Cerebellar cortex (tissue), 1 donor: ENCODE results near the gene SCCPDH.
"Not testable (repeated sequence)": the region's sequence is repeated elsewhere in the genome, so short reads cannot be mapped to it uniquely, and the experiment has no call there.

Experiments
- DNase-seq: peaks from one replicate; pipeline ENCODE4 v3.0.0-alpha.2; 2015; ENCODE audit warnings: low spot score

The SCCPDH gene, protein sequence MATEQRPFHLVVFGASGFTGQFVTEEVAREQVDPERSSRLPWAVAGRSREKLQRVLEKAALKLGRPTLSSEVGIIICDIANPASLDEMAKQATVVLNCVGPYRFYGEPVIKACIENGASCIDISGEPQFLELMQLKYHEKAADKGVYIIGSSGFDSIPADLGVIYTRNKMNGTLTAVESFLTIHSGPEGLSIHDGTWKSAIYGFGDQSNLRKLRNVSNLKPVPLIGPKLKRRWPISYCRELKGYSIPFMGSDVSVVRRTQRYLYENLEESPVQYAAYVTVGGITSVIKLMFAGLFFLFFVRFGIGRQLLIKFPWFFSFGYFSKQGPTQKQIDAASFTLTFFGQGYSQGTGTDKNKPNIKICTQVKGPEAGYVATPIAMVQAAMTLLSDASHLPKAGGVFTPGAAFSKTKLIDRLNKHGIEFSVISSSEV

DNA sequence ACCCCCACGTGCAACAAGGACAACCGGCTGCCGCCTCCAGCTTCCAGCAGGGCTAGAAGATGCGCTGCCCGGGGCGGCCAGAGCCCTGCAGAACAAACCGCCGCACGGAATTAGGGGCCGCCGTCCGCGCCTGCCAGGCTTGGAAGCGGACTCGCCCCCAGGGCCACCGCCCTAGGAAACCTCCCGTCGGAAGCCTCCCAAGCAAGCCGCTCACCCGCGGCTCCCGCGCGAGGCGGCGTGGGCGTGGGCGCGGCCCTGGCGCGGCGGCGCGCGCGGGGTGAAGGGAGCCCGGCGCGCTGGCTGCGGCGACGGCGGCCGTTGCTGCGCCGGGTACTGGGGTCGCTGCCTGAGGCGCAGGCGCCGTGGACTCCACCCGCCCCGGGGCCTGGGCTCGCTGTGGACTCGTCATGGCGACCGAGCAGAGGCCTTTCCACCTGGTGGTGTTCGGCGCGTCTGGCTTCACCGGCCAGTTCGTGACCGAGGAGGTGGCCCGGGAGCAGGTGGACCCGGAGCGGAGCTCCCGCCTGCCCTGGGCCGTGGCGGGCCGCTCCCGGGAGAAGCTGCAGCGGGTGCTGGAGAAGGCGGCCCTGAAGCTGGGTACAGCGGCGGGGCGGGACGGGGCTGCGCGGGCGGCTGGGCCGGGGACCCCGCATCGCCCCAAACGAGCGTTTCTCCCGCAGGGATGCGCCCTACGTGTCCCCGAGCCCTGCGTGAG lies at the start of gene SCCPDH:
TSS of gene SCCPDH (plus strand) at position 394 of the 715 bp plus-strand sequence. CDS start at position 408, 14 bp downstream.
- peak; percentile 63 for DNase-seq

DNA sequence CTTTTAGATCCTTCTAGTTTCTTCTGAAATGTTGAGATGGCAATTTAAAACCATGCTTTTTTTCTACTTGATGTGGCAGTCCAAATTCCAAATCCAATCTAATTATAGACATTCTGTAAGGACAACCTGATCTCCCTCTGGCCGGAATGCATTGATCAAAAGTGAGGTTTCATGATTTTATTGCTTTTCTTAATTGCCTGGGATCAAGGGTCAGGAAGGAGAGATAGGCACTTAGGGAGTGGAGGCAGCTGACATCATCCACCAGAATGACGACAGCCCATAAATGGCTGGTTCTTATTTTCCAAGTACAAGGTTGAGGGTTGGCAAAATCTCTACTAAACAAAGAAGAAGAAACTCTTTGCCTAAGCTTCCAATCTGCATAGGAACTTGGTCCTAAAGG lies 46.4 kb upstream of the SCCPDH start:
- no peak for DNase-seq

DNA sequence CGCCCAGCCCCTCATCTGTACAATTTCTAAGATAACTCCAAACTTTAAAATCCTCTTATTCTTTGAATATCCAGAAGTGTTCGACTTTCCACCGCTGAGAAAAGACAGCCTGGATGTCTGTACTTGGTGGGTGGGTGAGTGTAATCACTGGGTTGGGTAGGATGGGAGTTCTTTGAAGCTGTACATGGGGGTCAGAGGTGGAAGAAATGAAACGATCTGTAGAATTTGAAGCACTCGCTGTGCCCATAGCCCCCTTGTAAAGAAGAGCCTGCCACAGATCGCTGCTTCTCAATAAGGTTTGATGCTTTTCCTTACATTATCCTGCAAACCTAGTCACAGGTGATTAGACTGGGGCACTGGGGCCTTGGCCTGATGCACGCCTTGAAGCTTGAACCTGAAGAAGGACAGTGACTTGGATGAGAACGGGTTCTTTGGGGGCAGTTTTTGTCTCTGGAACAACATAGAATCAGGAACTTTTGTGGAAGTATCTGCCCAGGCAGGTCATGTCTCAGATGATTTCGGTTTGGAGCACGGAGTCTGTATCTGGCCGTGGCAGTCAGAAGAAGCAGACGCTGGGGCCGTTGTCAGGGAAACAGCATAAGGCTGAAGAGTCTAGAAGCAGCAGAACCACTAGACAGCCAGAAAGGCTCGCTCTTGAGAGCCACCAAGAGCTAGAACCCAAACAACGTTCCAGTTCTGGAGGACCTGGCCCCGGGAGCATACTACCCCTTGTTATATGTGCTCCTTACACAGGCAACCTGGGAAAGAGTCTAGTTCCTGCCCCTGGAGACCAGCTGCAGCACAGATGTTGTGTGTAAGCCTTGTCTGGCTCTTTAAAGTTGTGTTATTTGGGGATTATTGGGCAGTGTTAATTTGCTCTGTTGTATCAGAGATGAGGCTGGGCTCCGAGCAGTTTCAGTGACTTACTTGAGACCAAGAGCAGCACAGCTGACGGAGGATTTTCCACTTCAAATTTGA lies 45.1 kb upstream of the SCCPDH start:
- DNase-seq = peak; percentile 78

DNA sequence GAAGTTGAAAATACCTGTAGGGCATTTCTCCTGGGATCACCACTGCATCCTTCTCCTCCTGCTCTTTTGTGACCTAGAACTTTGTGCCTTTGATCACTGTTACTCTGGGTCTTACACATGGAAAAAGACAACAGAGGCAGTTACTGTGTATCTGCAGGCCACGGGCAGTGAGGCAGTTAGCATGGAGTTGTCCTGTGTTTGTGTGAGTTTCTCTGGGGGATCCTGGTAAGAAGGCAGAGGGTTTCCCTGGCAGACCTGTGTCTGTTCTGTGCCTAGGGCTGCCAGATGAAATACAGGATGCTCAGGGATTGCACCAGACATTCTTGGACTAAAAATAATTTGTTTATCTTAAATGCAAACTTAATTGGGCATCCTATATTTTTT lies 44.4 kb upstream of the SCCPDH start:
- peak; percentile 14 for DNase-seq

DNA sequence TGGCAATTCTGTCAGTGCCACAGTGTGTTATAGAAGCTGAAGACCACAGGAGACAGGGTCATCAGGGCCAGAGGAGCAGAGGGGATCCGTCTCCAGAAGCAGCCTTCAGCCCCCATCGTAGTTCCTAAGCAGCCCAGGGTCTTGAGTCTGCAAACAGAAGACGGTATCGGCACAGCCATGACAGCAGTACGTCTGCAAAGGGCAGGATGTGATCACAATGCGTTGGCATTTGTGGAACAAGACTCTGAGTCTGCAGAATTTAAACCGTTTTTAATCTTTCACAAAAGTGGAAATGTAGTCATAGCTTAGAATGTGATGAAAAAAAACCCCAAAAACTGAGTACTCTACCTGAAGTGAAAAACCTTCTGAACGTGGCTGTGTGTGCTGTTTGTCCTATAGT lies 44.0 kb upstream of the SCCPDH start:
- DNase-seq = no peak

DNA sequence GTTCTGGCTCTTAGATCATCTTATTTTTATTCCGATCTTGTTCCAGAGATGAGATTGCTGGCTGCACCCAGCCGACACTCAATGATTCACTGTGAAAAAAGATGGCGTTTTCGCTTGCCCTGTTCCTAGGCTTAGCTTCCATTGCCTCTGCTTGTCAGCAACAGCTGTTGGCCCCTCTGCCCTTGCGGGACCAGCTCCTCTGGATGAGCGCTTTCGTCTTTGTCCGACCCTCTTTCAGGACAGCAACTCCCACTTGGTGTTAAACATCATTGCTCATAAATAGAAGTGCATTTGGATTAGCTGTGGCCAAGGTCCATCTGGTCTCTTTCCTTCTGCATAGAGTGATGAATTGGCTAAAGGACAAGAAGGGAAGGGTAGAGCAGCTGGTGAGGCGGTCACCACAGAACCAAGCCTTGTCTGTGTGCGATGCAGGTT lies 43.5 kb upstream of the SCCPDH start:
- DNase-seq = peak; percentile 94

DNA sequence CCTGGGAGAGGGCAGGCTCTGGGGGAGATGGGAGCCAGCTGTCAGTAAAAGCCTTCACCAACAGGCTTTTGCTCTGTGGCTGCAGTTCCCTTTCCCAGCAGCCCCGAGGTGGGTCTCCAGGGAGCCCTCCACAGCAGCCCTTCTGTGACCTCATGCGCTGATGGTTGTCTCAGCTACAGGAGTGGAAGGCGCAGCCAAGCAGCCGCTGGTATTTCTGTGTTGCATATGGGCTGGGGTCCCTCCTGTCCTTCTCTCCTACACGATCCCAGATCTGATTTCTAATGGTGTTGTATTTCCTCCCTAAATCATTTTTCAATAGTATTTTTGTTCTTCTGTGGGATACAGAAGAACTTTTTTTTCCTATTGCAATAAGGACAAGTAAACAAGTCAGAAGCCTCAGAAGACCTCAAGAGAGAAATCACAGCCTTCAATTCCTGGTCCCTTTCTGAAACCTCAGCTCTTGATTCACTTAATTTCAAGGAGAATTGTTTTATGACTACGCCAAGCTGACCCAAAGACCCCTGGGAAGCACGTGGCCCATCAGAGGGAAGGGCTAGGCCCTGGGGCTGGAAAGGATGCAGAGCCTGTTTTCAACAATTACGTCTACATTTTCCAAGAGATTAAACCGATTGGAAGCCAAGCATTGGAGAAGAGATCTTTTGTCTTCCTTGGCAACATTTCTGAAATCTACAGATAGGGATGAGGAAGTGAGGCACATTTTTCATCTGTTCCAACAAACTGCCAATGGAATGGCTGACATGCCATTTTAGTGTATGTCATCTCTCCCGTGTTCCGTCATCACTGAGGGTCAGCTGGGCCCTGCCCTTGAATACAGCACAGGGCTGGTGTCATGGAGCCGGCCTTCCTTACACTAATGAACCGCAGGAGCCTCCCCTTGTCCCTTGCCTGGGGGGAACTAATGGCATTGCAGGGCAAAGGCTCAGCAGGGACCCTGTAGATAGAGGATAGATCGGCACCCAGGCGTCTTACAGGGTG lies 42.0 kb upstream of the SCCPDH start:
- no peak for DNase-seq

DNA sequence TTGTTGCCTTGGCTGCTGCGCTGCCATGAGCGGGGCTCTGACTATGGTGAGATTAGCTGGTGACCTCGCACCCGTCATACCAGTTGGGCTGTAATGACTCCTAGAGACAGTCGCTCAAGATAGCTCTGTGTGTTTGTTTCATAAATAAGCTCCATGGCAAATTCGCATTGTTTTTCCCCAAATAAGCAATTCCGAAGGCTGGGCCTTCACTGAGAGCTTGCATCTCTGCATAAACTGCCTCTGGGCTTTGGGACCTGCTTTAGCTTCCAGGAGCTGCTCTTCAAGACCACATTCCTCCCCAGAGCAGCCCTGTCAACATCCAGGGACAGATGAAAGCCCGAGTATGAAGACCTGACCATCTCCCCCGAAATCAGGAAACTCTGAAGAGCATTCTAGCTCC lies 40.7 kb upstream of the SCCPDH start:
- DNase-seq = no peak

DNA sequence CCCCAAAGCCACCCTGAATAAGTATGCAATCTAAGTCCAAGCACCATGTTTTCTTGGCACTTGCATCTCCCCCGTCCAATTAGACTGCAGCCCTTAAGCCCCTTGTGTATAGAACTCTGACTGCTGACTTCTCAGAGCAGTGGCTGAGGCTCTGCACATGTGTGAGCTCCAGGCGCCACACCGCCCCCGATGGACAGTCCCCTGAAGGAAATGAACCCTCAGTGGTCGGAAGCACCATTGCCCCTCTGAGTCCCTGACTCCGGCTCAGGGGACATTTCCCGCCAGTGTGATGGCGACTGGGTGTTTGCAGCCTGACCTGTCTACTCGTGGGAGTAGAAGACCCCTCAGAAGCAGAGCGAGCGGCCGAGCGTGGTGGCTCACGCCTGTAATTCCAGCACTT lies 37.2 kb upstream of the SCCPDH start:
- DNase-seq = no peak

DNA sequence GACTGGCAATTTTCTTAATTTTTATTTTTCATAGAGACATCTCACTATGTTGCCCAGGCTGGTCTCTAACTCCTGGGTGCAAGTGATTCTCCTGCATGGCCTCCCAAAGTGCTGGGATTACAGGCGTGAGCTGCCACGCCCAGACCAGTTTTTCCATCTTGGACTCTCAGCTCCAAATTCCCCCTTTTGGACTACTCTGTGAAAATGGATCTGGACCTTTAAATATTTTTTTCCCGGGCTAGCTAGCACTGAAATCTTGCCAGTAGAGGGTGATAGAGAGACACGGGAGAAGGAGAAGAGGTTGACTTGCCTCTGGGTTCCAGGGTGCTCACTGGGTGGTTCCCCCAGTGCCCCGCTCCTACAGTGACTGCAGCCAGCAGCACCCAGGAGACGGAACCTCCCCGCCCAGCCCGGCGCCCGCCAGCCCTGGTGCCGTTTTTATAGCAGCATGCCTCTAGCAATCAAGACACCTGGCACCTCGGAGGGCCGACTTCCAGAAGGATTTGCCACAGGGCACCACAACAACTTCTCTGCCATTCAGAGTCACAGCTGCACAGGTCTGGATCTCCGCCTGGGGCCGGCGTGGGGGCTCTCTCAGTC lies 34.7 kb upstream of the SCCPDH start:
- DNase-seq = peak; percentile 82

DNA sequence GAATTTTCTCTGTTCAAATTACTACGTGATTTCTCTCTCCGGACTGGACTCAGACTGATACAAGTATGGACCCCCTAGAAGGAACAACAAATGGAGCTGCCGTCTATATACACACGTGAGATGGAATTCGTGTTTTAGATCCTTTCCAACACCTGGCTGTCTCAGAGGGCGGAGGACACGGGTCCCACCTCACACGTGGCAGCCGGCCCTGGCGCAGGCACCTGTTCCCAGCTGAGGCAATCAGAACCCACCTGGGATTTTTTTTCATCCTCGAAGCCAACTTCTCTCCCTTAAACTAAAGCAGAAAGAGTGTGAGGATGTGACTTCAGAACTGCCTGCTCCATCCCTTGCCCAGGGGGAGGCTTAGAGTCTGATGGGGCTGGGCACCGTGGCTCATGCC lies 34.1 kb upstream of the SCCPDH start:
- no peak for DNase-seq

DNA sequence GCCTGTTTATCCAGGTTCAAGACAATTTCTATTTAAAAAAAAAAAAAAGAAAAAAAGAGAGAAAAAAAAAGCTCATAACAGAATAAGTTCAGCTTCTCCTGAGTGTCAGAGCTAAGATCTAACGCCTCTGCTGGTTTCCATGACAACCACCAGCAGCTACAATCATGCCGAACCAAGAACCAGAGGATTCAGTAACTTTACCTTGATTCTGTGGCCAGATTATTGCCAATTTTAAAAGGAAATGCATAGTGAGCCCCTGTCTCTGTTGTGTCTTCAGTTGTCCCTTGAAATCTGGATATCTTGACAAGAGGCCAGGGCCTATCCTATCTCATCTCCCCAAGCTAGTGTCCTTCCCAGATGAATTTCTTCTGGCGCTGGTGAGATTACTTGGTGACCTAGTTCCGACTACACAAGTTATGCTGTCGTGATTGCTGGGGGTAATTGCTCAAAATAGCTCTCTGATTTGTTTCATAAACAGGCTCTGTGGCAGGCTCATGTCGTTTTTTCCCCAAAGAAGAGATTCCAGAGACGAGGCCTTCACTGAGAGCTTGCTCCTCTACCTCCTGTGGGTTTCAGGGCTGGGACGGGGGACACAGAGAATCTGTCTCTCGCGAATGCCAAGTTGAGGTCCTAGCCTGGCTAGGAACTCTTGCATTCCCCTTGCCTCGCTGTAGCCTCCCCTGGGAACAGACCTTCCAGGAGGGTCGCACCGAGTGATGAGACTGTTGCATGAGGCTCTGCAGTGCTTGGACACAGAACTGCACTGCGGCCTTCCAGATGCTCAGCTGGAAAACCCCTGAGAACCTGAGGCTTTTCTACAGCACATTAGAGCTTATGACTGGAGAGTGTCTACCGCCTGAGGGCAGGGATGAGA lies 32.4 kb upstream of the SCCPDH start:
- DNase-seq = peak; percentile 13

DNA sequence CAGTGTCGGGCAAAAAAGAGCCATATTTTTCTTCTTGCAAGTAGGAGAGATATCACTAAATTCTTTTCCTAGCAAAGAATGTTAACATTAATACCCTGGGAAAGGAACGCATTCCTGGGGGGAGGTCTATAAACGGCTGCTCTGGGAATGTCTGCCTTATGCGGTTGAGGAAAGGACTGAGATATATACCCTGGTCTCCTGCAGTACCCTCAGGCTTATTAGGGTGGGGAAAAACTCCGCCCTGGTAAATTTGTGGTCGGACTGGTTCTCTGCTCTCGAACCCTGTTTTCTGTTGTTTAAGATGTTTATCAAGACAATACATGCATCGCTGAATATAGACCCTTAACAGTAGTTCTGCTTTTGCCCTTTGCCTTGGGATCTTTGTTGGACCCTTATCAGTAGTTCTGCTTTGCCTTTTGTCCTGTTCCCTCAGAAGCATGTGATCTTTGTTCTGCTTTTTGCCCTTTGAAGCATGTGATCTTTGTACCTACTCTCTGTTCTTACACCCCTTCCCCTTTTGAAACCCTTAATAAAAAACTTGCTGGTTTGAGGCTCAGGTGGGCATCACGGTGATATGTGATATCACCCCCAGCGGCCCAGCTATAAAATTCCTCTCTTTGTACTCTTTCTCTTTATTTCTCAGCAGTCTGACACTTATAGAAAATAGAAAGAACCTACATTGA lies 29.9 kb upstream of the SCCPDH start:
- not testable (repeated sequence) for DNase-seq

DNA sequence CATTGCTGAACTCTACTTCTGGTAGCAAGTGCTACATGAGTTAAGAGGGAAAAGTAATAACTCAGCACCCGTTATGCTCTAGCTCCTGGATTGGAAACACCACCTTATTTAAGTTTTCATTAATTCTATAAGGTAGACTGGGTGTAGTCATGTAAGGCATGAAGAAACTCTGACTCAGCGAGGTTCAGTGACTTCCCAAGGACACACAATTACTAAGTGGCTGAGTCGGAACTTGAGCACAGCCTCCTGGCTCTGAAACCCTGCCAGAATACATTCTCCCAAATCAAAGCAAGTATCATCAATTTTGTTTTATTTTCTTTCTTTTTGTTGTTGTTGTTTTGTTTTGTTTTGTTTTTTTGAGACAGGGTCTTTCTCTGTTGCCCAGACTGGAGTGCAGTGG lies 29.1 kb upstream of the SCCPDH start:
- no peak for DNase-seq

DNA sequence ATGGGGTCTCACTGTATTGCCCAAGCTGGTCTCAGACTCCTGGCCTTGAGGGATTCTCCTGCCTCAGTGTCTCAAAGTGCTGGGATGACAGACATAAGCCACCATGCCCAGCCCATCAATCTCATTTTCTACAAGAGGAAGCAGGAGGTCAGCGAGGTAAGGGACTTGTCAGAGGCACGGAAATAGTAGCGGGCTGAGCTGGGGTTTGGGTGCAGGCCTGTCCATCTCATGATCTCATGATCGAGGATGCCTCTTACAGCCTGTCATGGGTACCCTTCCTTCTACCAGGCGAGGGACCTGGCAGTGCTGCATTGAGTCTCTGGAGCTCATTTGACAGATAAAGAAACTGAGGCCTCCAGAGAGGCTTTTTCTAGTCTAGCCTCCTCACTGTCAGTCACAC lies 28.5 kb upstream of the SCCPDH start:
- DNase-seq = no peak

DNA sequence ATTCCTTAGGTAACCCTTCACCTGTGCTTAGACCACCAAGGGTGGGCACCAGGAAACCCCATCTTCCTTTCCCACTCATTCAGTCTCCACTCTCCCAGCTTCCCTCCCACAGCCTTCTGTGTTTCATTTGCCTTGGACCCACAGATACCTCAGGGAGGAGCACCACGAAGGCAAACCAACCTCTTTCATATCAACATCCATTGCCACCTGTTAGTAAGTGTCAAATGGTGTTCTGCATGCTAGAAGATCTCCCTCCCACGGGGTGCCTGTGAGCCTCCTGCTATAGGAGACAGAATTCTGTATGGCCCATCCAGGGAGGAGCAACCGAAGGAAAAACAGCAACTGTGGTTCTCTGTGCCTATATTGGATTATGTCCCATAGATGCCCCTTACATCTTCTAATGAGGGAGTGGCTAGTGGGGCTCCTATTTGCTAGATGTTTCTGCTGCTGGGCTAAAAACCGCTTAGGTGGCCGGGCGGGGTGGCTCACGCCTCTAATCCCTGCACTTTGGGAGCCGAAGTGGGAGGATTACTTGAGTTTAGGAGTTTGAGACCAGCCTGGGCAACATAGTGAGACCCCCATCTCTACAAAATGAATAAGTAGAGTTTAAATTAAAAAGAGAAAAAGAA lies 25.6 kb upstream of the SCCPDH start:
- DNase-seq = no peak

DNA sequence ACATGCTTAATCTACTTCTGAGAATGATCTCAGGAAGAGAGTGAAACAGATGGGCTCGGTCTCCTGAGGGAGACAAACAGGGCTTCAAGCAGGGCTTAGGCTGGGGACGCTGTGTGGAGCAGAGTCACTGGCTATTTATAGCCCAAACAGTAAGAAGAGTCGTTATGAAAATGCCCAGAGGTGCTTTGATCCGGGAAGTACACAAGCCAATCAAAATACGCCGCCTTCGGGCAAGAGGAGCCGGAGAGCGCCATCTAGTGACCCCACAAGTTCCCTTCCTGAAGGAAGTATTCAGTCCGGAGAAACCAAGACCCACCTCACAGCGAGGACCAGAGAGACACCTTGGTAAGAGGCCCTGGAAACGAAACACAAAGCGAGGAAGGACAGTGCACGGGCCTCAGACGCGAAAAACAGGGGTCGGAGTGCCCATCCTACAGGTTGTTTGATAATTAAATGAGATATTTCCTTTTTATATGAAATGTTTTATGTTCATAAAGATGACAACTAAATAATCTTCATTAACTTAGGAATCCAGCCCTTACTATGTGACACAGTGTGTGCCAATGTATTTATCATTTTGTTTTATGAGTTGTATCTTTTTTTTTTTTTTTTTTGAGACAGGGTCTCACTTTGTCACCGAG lies 25.0 kb upstream of the SCCPDH start:
- peak; percentile 89 for DNase-seq

DNA sequence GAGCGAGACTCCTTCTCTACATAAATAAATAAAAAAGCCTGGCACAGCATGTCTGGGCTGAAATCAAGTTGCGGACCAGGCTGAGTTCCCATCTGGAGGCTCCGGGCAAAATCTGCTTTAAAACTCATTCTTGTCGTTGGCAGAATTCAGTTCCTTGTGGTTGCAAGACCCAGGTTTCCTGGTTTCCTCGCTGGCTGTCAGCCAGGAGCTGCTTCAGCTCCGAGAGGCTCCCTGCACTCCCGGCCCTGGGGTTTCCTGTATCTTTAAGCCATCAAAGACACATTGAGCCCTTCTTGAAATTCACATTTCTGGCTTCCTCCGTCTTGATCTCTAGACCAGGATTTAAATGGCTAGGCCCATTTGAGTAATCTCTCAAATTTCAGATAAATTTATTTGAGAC lies 20.6 kb upstream of the SCCPDH start:
- no peak for DNase-seq
